Pancreas (tissue), 10 donors: Measurements from ENCODE around the gene GSC2. TPM values are rescaled to one million over a fixed set of nuclear protein-coding genes. Genes with fewer than 3 reads are reported as not detected.
A peak's percentile ranks its signal among the peaks of the same experiment; 100 is the strongest.

Source experiments
- ATAC-seq, 4 donors: fragments of 200-7000 bp; cut with Tn5 transposase; one replicate each; pipeline versions ENCODE4 v1.8.0 to v1.9.1; 2020; ENCODE audit warnings: mild to moderate bottlenecking in 4 of 4, moderate library complexity in 4 of 4
- DNase-seq, 6 donors: peaks; one replicate each; pipeline ENCODE4 v3.0.0-alpha.2; 2020
- FAIRE-seq: peaks from 2 replicates; lab custom pipeline; 2012; peaks lifted over from hg19 to GRCh38; lab: Jason Lieb, UNC
- H3K27ac ChIP-seq, 4 donors: fragments of 200-600 bp; sonication (generic); 1 replicate in 3 of 4; 2 replicates in 1 of 4; pipeline versions ENCODE4 v1.5.0 to v1.8.0; 2020
- H3K27me3 ChIP-seq, 4 donors: fragments of 200-600 bp; one replicate each; pipeline ENCODE4 v1.8.0; 2021
- H3K36me3 ChIP-seq, 3 donors: fragments of 200-600 bp; sonication (generic) in 1 of 3; one replicate each; pipeline versions ENCODE4 v1.5.0 to v1.8.0; 2020 to 2021
- H3K4me1 ChIP-seq, 3 donors: fragments of 200-600 bp; one replicate each; pipeline ENCODE4 v1.8.0; 2021
- H3K4me3 ChIP-seq, 4 donors: fragments of 200-600 bp; sonication (generic) in 2 of 4; one replicate each; pipeline versions ENCODE4 v1.5.0 to v1.8.0; 2020 to 2021
- H3K9me3 ChIP-seq, 4 donors: fragments of 200-600 bp; one replicate each; pipeline ENCODE4 v1.8.0; 2021
- CTCF ChIP-seq, 4 donors: fragments of 200-600 bp; sonication (generic) in 3 of 4; IDR thresholded peaks; one replicate each; pipeline versions ENCODE4 v1.5.0 to v1.8.0; 2021; ENCODE audit warnings: antibody characterized with exemption in 4 of 4
- WGBS, 2 donors: extraction: QIAGEN DNeasy Blood & Tissue Kit; methylation state at CpG; one replicate each; pipeline ENCODE4 v1.1.7; 2013; 5-methylcytosine and 5-hydroxymethylcytosine counted together
- intact Hi-C, 3 donors: fragments of 100-400 bp; cut with DNase I; formaldehyde crosslinking; loops; one replicate each; pipeline versions ENCODE4 v1.11.1 to v1.14.2; 2022
- polyA plus RNA-seq, 2 donors: library from polyadenylated mRNA; stranded (reverse); fragments of 200-250 nt; gene quantifications; one replicate each; pipeline ENCODE4 v1.2.3, GENCODE V29; 2013
- total RNA-seq, 6 donors: library from RNA; stranded (reverse); fragmentation: NEBNext Ultra II Directional in 4 of 6; extraction: Animal tissue kit (Norgen Biotek cat#: 25700) in 4 of 6; gene quantifications; one replicate each; pipeline versions ENCODE4 v1.2.1 to v1.2.4, GENCODE V29; 2021 to 2023
- donor health status: healthy with polysubstance abuse.
- donor health status: DM: no; HTN: no; CAD: no; lungs with moderate emphysema.
- donor health status: DM: no; HTN: no; CAD: no.
- donor health status: control.
- donor health status: control.
- donor health status: Bipolar disorder and iron deficiency.
- donor health status: DM: yes; HTN: yes; CAD: no.
- donor health status: DM: no; HTN: no; CAD: no.
- donor health status: DM: no; HTN: no; CAD: no.
- donor health status: DM: yes; HTN: yes; CAD: no.

Gene GSC2
- total and polyA plus RNA-seq, 8 donors: not detected

GRCh38 chr22:19152942-19153883 lies 3.1 kb upstream of the GSC2 start:
- H3K9me3 ChIP-seq: no peaks in the 10 kb centered on the region
- H3K4me3 ChIP-seq: no peak overlapping the region
- DNase-seq (peak in 1 of 6 donors; percentile 43), FAIRE-seq (no peak), ATAC-seq (no peak)
- no peaks in the 10 kb centered on the region for H3K36me3 ChIP-seq
- 39 to 45% methylated on average over 11 of the region's 11 CpGs for WGBS, 2 donors
- H3K27me3 ChIP-seq: peaks cover 0 to 24% (median 6%) of the 10 kb centered on the region in 4 donors
- no peak for TF ChIP-seq CTCF (IDR thresholded peaks at IDR 0.05)
- H3K27ac ChIP-seq: no peak overlapping the region
- H3K4me1 ChIP-seq: peaks cover 0 to 3% (median 0%) of the 10 kb centered on the region in 3 donors
- intact Hi-C loops: no loop called here

DNA sequence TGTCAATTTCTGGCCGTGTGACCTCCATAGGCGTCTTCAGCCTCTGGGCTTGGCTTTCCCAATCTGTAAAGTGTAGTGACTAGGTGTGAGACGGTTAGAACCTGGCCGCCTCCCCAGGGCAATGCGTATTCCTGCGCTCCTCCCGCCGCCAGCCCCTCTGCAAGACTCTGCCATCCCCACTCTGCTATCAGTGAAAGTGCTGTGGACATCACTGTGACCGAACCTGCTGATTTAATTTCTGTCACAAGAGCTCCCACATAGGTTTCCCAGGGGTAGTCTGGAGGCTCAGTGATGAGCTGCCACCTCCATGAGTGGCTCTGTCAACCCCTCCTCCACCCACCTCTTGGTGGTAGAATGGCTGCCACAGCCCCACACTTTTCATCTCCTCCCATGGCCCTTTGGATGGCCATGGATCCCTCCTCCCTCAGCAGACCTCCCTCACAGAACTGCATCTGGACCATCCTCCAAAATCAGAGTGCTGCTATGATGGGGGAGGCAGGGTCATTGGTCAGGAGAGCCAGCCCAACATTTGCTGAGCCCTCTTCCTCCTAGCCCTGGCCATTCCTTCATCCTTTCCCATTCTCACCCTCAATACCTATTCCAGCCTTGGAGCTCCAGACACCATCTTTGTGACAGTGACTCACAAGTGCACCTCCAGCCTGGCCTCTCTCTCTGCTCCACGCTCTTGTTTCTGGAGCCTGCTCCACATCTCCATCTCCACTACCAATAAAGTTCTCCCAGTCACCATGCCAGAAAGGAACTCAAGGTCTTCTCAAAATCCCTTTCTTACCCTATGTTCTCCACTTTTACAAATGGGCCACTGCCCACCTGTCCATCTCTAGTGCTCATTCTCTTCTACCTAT lies 1.5 kb upstream of the GSC2 start:
- H3K27me3 ChIP-seq: peaks cover 0 to 24% (median 6%) of the 10 kb centered on the region in 4 donors
- DNase-seq (peak in 1 of 6 donors; percentile 44), FAIRE-seq (no peak), ATAC-seq (no peak)
- H3K4me1 ChIP-seq: peaks cover 0 to 3% (median 0%) of the 10 kb centered on the region in 3 donors
- intact Hi-C loops: no loop called here
- no peaks in the 10 kb centered on the region for H3K36me3 ChIP-seq
- H3K4me3 ChIP-seq: no peak overlapping the region
- H3K9me3 ChIP-seq: no peaks in the 10 kb centered on the region
- no peak for TF ChIP-seq CTCF (IDR thresholded peaks at IDR 0.05)
- 42 to 56% methylated on average over 10 of the region's 10 CpGs for WGBS, 2 donors
- no peak overlapping the region for H3K27ac ChIP-seq

DNA sequence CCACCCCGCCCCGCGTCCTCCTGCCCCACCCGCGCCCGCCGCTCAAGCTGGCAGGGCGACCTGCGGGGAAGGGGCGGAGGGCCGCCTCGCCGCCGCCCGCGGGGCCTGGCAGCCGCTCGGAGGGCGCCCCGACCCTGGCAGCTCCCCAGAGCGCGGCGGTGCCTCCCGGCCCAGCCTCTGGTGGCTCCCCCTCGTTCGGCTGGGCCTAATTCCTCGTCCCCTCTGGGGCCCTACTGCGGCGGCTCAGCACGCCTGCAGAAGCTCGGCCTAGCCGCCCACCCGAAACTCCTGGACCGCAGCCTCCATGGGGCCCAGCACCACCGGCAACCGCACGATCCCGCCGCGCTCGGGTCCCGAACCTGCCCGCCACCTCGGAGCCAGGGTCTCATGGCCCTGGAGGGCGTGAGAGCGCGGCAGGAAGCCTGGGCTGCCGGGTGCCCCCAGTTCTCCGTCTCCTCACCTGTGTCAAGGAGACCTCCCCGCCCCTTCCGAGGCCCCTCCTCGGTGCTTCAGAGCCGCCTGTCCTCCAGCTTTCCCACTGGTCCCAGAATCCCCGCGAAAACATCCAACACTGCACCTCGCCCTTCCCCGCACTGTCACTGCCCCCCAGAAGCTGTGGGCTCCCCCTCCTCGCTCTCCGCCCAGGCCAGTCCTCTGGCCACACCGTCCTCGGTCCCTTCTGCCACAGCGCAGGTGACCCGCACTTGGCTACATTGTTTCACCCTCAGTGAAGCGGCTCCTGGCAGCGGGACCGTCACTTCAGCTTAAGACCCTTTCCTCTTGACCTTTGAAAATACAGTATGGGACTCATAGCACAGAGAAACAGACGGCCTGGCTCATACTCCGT lies 613 bp upstream of the GSC2 start:
- no peak for FAIRE-seq
- TF ChIP-seq CTCF (IDR thresholded peaks at IDR 0.05): no peak
- H3K4me1 ChIP-seq: peaks cover 0 to 3% (median 0%) of the 10 kb centered on the region in 3 donors
- H3K27me3 ChIP-seq: peaks cover 0 to 24% (median 6%) of the 10 kb centered on the region in 4 donors
- no peak overlapping the region for H3K4me3 ChIP-seq
- no peak overlapping the region for H3K27ac ChIP-seq
- no peaks in the 10 kb centered on the region for H3K9me3 ChIP-seq
- 6 to 8% methylated on average over 43 to 68 of the region's 68 CpGs for WGBS, 2 donors
- DNase-seq: peak in 2 of 6 donors; percentile 49 to 62
- no peak for ATAC-seq
- H3K36me3 ChIP-seq: no peaks in the 10 kb centered on the region
- intact Hi-C loops: no loop called here

- FAIRE-seq: no peak
- Histone ChIP-seq H3K4me3 (peak overlapping the region in 1 of 4 donors; percentile 27), H3K36me3 (no peaks in the 10 kb centered on the region), H3K27me3 (peaks cover 0 to 24% (median 6%) of the 10 kb centered on the region in 4 donors), H3K4me1 (peaks cover 0 to 3% (median 0%) of the 10 kb centered on the region in 3 donors), H3K27ac (no peak overlapping the region), H3K9me3 (no peaks in the 10 kb centered on the region)
- peak in 2 of 6 donors; percentile 59 to 62 for DNase-seq
- TF ChIP-seq CTCF (IDR thresholded peaks at IDR 0.05): no peak
- intact Hi-C loops: loop anchor here in 1 of 3 donors (10.0 kb wide), 1 partner anchor 486 kb away; no protein-coding TSS in a partner anchor
- WGBS, 2 donors: 3% methylated on average over 80 to 92 of the region's 92 CpGs
- no peak for ATAC-seq
Observed at GRCh38 chr22:19149047-19149883, 827 bp downstream of the GSC2 start.
